Measurements from ENCODE around the gene MAGI3.
A peak's percentile ranks its signal among the peaks of the same experiment; 100 is the strongest.

MAGI3 gene

DNA sequence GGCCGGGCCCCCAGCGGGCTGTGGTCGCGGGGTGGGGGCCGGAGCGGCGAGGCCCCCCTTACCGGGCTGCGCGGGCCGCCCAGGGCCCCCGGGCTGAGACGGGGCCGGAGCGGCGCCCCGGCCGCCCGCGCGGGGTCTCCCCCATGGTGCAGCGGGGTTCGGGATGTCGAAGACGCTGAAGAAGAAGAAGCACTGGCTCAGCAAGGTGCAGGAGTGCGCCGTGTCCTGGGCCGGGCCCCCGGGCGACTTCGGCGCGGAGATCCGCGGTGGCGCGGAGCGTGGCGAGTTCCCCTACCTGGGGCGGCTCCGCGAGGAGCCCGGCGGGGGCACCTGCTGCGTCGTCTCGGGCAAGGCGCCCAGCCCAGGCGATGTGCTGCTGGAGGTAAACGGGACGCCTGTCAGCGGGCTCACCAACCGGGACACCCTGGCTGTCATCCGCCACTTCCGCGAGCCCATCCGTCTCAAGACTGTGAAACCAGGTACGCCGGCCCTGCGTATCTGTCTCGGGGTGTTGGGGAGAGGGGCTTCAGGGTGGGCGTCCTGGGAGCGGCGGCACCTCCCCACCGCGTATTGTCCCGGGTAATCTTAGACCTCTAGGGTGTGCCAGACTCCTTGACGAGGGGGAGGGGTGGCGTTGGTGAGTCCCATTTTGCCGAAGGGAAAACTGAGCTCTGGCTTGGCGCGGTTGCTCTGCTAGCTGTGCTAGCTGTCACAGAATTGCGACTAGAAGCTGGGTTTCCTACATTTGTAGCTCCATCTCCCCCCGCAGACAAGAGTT is 745 bp downstream of the MAGI3 start (continued):
- TF ChIP-seq, protein P1, sequence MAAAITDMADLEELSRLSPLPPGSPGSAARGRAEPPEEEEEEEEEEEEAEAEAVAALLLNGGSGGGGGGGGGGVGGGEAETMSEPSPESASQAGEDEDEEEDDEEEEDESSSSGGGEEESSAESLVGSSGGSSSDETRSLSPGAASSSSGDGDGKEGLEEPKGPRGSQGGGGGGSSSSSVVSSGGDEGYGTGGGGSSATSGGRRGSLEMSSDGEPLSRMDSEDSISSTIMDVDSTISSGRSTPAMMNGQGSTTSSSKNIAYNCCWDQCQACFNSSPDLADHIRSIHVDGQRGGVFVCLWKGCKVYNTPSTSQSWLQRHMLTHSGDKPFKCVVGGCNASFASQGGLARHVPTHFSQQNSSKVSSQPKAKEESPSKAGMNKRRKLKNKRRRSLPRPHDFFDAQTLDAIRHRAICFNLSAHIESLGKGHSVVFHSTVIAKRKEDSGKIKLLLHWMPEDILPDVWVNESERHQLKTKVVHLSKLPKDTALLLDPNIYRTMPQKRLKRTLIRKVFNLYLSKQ (tag by site-specific recombination; IDR thresholded peaks at IDR 0.05; ENCODE audit: borderline replicate concordance) = no peak
- TF ChIP-seq, protein P2, sequence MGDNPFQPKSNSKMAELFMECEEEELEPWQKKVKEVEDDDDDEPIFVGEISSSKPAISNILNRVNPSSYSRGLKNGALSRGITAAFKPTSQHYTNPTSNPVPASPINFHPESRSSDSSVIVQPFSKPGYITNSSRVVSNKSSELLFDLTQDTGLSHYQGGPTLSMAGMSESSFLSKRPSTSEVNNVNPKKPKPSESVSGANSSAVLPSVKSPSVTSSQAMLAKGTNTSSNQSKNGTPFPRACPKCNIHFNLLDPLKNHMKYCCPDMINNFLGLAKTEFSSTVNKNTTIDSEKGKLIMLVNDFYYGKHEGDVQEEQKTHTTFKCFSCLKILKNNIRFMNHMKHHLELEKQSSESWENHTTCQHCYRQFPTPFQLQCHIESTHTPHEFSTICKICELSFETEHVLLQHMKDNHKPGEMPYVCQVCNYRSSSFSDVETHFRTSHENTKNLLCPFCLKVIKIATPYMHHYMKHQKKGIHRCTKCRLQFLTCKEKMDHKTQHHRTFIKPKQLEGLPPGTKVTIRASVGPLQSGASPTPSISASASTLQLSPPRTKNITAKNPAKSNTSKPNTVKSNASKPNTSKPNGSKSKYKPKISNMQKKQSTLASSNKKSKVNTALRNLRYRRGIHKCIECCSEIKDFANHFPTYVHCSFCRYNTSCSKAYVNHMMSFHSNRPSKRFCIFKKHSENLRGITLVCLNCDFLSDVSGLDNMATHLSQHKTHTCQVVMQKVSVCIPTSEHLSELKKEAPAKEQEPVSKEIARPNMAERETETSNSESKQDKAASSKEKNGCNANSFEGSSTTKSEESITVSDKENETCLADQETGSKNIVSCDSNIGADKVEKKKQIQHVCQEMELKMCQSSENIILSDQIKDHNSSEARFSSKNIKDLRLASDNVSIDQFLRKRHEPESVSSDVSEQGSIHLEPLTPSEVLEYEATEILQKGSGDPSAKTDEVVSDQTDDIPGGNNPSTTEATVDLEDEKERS (tag by site-specific recombination; IDR thresholded peaks at IDR 0.05) = peak; percentile 54; the same call in 1 of the 2 replicates
- TF ChIP-seq ZNF777 (tag by site-specific recombination; IDR thresholded peaks at IDR 0.05; ENCODE audit: borderline replicate concordance) (peak; percentile 31; the same call in 1 of the 2 replicates), ZNF221 (tag by site-specific recombination; IDR thresholded peaks at IDR 0.05; ENCODE audit: borderline replicate concordance) (no peak), ZXDB (tag by site-specific recombination; IDR thresholded peaks at IDR 0.05) (peak; percentile 62), ZNF121 (tag by site-specific recombination; IDR thresholded peaks at IDR 0.05) (no peak; the same call in 1 of the 2 replicates), ZNF350 (tag by site-specific recombination; IDR thresholded peaks at IDR 0.05) (no peak), ZNF341 (tag by site-specific recombination; IDR thresholded peaks at IDR 0.05; ENCODE audit: low read depth) (peak; percentile 64), GLIS1 (tag by site-specific recombination; IDR thresholded peaks at IDR 0.05) (peak; percentile 52), ZNF133 (tag by site-specific recombination; IDR thresholded peaks at IDR 0.05) (no peak), ZNF791 (tag by site-specific recombination; IDR thresholded peaks at IDR 0.05) (no peak), ZNF658 (tag by site-specific recombination; IDR thresholded peaks at IDR 0.05) (no peak), ZNF843 (tag by site-specific recombination; IDR thresholded peaks at IDR 0.05) (0 out of 2 replicates have a peak, but pooled peaks have one; percentile 12), HOXD13 (CRISPR knock-in tag; IDR thresholded peaks at IDR 0.05; ENCODE audit: borderline replicate concordance) (no peak), MEIS1 (CRISPR knock-in tag; IDR thresholded peaks at IDR 0.05; ENCODE audit: borderline replicate concordance) (no peak), ZNF132 (tag by site-specific recombination; IDR thresholded peaks at IDR 0.05; ENCODE audit: borderline replicate concordance) (no peak), ZNF571 (tag by site-specific recombination; IDR thresholded peaks at IDR 0.05) (no peak), HOXA7 (CRISPR knock-in tag; IDR thresholded peaks at IDR 0.05; ENCODE audit: borderline replicate concordance) (no peak), ZNF423 (tag by site-specific recombination; IDR thresholded peaks at IDR 0.05) (0 out of 2 replicates have a peak, but pooled peaks have one; percentile 37)
- TF ChIP-seq, protein P3, sequence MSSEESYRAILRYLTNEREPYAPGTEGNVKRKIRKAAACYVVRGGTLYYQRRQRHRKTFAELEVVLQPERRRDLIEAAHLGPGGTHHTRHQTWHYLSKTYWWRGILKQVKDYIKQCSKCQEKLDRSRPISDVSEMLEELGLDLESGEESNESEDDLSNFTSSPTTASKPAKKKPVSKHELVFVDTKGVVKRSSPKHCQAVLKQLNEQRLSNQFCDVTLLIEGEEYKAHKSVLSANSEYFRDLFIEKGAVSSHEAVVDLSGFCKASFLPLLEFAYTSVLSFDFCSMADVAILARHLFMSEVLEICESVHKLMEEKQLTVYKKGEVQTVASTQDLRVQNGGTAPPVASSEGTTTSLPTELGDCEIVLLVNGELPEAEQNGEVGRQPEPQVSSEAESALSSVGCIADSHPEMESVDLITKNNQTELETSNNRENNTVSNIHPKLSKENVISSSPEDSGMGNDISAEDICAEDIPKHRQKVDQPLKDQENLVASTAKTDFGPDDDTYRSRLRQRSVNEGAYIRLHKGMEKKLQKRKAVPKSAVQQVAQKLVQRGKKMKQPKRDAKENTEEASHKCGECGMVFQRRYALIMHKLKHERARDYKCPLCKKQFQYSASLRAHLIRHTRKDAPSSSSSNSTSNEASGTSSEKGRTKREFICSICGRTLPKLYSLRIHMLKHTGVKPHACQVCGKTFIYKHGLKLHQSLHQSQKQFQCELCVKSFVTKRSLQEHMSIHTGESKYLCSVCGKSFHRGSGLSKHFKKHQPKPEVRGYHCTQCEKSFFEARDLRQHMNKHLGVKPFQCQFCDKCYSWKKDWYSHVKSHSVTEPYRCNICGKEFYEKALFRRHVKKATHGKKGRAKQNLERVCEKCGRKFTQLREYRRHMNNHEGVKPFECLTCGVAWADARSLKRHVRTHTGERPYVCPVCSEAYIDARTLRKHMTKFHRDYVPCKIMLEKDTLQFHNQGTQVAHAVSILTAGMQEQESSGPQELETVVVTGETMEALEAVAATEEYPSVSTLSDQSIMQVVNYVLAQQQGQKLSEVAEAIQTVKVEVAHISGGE (tag by site-specific recombination; conservative IDR thresholded peaks at IDR 0.05; ENCODE audit: low read depth) = 0 out of 2 replicates have a peak, but pooled peaks have one; percentile 44
- TF ChIP-seq, protein P4, sequence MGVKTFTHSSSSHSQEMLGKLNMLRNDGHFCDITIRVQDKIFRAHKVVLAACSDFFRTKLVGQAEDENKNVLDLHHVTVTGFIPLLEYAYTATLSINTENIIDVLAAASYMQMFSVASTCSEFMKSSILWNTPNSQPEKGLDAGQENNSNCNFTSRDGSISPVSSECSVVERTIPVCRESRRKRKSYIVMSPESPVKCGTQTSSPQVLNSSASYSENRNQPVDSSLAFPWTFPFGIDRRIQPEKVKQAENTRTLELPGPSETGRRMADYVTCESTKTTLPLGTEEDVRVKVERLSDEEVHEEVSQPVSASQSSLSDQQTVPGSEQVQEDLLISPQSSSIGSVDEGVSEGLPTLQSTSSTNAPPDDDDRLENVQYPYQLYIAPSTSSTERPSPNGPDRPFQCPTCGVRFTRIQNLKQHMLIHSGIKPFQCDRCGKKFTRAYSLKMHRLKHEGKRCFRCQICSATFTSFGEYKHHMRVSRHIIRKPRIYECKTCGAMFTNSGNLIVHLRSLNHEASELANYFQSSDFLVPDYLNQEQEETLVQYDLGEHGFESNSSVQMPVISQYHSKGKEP (tag by site-specific recombination; IDR thresholded peaks at IDR 0.05) = no peak
- TF ChIP-seq, protein P5, sequence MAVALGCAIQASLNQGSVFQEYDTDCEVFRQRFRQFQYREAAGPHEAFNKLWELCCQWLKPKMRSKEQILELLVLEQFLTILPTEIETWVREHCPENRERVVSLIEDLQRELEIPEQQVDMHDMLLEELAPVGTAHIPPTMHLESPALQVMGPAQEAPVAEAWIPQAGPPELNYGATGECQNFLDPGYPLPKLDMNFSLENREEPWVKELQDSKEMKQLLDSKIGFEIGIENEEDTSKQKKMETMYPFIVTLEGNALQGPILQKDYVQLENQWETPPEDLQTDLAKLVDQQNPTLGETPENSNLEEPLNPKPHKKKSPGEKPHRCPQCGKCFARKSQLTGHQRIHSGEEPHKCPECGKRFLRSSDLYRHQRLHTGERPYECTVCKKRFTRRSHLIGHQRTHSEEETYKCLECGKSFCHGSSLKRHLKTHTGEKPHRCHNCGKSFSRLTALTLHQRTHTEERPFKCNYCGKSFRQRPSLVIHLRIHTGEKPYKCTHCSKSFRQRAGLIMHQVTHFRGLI (tag by site-specific recombination; IDR thresholded peaks at IDR 0.05) = peak; percentile 37; the same call in 1 of the 2 replicates
- TF ChIP-seq, protein P6, sequence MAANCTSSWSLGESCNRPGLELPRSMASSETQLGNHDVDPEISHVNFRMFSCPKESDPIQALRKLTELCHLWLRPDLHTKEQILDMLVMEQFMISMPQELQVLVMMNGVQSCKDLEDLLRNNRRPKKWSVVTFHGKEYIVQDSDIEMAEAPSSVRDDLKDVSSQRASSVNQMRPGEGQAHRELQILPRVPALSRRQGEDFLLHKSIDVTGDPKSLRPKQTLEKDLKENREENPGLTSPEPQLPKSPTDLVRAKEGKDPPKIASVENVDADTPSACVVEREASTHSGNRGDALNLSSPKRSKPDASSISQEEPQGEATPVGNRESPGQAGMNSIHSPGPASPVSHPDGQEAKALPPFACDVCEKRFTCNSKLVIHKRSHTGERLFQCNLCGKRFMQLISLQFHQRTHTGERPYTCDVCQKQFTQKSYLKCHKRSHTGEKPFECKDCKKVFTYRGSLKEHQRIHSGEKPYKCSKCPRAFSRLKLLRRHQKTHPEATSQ (tag by site-specific recombination; IDR thresholded peaks at IDR 0.05) = no peak
- TF ChIP-seq, protein P7, sequence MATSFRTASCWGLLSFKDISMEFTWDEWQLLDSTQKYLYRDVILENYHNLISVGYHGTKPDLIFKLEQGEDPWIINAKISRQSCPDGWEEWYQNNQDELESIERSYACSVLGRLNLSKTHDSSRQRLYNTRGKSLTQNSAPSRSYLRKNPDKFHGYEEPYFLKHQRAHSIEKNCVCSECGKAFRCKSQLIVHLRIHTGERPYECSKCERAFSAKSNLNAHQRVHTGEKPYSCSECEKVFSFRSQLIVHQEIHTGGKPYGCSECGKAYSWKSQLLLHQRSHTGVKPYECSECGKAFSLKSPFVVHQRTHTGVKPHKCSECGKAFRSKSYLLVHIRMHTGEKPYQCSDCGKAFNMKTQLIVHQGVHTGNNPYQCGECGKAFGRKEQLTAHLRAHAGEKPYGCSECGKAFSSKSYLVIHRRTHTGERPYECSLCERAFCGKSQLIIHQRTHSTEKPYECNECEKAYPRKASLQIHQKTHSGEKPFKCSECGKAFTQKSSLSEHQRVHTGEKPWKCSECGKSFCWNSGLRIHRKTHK (tag by site-specific recombination; IDR thresholded peaks at IDR 0.05) = no peak
